CD4-positive, alpha-beta T cell treated with Interleukin-2 at 100 ng/mL for 4 hours (primary cell): ENCODE measurements around the gene SMAD7.

Experiments used
- DNase-seq: peaks from one replicate; pipeline ENCODE4 v3.0.0-alpha.2; 2020; ENCODE audit warnings: low spot score

Gene SMAD7

DNA sequence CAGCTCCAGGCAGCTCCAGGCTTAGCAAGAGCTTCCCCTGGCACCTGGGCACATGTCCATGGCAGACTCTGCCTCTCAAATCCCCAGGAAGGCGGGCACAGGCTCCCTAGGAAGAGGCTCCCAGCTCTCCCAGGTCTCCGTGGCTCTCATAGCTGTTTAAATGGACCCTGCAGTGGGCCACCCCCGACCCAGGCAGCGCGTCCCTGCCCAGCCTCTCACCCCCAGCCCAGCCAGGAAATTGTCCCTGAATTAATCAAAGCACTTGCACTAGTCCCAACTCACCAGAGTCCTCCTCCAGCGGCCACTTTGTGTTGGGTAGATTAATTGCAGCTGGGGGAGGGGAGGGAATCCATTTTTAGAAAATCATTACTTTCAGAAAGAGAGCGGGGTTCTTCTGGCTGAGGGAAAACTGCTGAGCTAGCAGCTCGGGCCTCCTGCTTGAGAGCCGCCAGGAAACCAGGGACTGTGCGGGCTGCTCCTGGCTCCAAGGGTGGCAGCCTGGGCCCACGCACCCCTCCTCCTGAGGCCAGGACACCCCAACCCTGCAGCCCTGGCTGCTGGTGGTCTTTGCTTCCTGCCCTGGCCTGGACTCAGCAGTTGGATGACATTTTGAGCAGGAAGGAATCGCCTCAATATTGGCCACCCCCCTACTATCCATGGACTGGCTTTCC, 36.0 kb downstream of the SMAD7 start:
- no peak for DNase-seq

DNA sequence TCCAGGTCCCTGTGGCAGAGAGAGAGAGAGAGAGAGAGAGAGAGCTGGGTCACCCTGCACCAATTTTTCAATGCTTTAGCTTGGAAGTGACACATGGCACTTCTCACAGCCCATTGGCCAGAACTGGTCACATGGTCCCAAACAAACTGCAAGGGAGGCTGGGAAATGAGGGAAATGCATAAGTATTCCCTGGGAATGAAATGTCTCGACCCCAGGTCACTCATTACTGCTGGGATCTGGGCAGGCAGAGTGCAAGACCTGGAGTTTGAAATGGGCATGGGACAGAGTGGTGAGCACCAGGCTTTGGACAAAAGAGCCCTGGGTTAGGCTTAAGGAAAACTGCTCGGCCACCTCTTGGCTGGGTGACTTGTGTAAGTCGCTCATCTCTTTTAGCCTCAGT, 37.0 kb downstream of the SMAD7 start:
- DNase-seq: no peak

DNA sequence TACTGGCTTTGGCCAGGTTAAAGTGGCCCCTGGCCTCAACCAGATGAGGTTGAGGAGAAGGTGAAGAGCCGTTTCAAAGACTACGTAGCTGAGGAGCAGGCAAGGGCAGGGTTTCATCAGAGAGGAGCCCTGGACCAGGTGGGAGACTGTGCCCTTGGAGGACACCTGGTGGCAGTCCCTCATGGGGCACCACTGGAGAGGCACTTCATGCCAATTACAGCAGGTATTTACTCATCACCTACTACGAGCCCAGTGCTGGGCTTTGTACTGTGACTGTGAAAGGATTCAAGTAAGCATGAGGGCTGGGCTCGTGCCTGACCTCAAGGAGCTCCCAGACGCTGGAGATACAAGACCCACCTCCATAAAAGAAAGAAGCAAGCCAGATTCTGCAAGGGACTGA, 37.6 kb downstream of the SMAD7 start:
- DNase-seq: peak; percentile 77

DNA sequence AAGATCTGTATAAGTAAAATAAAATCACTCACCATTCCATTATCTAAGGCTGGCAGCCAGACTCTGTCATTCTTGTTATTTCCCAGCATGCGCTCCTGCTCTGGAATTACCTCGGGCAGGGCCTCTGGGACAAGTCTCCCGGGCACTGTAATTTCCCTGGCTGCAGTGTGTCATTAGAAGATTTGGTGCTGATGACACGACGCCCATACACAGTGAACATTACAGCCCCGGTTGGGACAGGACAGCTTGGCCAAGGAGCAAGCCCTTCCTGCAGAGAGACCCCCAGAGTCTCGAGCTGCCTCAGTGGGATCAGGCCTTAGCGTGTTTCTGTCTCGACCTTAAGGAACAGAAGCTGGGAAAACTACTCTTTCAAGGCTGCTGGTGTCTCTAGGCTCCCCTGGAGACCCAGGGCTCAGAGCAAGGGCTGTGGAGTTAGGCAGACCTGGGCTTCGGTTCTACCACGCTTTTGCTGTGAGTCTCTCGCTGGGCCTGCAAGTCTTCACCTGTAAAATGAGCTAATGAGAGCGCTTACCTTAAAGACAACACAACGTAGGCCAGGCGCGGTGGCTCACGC, 39.7 kb downstream of the SMAD7 start:
- no peak for DNase-seq

DNA sequence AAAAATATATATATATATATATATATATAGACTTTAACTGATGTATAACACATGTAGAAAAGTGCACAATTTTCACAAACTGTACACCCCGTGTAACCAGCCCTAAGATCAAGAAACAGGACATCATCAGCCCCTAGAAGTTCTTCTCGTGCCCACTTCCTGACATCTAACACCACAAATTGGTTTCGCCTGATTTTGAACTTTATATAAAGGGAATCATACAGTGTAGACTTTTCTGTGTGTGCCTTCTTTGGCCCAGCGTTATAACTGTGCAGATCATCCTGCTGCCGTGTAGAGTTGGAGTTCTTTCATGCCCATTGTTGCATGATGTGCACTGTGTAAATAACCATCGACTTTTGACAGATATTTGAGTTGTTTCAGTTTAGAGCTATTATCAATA, 41.0 kb downstream of the SMAD7 start:
- no peak for DNase-seq

DNA sequence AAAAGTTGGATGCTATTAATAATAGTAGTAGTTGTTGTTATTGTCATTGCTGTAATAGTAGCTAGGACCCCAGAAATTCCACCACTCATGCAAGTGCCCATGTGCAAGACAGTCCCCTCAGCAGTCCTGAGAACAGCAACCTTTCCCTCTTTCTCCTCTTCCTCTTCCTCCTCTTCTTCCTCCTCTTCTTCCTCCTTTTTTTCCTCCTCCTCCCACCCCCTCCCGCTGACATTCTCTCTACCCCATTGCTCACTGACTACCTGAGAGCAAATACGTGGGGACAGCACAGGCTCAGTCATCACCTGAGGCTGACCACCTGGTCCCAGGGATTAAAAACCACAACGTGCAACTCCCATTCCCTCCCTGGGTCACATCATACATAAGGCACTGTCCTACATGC, 41.8 kb downstream of the SMAD7 start:
- DNase-seq: no peak

DNA sequence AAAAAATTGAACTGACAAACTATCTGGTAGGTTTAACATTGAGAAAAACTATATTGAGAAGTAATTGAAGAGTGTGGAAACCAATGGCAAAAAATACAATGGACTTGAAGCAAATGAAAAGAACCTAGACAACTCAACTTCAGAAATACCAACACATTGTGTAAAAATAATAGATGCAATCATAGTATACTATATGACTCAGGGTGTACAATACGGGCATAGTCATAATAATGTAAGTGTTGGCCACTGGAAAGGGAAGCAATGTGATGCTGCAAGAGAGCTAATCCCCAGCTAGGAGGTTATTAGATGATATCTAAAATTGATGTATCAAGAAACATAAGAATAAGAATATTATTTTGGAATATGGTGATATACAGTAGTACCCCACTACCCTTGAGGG, 45.3 kb downstream of the SMAD7 start:
- DNase-seq: no peak

DNA sequence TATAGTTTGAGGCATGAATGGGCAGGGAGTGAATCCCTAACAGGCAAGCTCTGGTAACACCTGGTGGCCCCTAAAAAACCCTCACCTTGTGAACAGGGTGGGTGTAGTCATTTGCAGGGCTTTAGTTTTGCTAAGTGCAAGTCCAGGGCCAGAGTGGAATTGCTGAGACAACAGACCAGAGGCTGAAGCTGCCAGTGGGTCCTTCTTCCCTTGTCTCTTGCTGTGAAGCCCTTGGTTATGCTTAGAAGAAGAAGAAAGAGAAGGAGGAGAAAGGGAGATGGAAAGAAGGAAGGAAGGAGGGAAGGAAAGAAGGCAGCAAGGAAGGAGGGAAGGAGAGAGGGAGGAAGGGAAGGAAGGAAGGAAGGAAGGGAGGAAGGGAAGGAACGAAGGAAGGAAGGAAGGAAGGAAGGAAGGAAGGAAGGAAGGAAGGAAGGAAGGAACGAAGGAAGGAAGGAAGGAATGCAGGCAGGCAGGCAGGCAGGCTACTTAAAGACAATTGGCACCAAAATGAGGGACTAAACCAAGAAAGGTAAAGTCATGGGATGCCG, 45.8 kb downstream of the SMAD7 start:
- no peak for DNase-seq

DNA sequence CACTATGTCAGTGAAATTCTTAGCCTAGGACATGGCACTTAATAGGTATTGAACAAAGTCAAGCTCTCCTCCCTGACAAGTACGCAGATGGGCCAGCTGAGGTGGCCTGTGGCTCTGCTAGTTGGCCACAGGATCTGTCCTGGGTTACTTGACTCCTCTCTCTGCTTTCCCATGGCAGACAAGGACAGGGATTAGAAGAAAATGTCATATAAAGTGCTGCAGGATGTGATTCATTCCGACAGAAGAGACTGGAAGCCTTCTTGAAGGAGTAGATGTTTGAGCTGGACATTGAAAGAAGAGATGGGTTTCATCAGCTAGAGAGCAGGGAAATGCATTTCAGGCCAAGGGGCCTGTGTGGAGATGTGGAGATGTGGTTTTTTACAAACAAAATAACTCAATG, 46.7 kb downstream of the SMAD7 start:
- DNase-seq: no peak

DNA sequence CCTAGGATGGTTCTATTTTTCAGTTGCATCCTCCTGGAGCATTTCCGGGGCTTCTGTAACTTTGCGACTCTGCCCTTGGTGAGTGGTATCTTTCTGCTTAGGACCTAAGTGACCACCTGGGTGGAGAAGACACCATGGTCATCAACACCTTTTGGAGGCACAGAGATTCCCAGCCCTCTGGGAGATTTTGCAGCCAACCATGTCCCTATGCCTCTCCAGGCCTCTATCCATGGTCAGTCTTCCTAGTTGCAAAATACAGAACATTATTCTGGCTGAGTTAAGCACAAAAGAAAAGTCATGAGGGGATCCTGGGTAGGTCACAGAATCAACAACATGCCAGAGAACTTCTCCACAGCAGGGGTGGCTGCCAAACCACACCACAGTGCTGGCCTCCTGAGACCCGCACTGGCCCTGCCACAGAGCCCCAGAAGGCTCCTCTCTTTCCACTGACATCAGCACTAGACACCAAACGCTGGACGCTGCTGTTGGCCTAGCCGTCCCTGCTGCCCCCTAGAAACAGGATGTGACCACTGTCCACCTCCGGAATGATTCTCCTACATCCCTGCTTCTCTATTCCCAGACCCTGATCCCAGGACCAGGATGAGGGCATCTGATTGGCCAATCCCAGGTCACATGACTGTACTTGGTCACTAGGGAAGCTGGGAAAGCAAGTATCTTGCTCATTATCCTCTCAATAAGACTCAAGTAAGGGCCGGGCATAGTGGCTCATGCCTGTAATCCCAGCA, 47.7 kb downstream of the SMAD7 start:
- no peak for DNase-seq

DNA sequence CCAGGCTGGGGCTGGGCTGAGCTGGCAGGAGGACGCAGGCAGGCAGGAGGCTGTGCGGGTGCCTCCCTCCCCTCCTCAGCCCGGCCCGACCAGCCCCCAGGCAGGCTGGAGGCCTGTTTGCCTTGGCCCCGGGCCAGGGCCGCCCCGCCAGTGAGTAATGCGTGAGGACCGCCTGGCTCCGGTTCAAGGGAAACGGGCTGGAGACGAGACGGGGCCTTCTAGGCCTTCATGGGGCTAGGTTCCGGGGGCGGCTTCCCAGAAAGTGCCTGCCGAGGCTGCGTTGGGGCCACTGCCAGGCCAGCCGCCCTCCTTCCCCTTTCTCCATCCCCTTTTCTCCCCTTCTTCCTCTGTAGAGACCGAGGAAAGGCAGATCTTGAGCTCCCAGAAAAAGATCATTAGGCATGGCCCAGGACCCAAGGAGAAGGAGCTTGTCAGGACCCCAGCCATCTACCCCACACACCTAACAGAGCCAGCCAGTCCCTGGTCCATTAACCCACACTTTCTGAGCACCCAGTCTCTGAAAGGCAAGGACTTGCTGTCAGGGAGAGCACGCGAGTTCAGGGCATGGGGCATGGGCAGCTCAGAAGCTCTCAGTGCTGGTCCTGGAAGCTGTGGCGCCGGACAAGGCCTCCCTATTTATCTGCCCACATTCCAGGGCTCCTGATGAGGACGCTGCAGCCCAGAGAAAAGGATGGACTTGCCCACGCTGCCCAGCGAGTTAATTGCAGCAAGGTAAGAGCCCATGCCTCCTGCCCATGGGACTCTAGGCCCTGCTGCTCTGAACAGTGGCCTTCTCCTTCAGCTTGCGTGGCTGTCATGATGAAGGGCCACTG, 48.5 kb downstream of the SMAD7 start:
- DNase-seq: no peak

DNA sequence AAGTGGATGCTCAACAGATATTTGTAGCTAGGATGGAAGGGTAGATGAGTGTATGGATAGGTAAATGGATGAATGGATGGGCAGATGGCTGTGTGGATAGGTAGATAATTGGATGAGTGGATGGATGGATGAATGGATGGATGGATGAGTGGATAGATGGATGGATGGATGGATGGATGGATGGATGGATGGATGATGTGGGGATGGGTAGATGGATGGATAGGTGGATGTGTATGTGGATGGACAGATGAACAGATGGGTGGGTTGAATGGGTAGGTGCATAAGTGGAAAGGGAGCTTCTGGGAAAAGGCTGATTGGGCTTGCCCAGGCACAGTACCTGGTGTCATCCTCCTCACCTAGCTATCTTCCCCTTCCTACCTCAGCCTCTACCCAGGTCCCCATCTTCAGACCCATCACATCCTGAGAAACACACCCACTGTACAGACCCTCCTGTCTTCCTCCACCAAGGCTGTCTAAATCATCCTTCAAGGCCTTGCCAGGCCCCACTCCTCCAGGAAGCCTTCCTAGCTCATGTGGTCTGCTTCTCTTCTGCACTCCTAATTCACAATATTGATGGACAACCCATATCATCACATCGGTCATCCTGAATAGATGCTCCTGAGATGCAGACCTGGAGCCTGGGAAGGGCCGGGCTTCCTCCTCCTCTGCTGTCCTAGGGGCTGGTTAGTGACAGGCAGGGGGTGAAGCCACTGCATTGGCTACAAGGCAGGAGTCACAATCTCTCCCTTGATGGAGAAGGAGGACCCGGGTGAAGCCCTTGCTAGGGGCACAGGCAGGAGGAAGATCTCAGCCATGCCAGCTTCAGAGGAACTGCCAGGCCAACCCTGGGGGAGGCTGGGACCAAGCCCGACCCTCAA, 49.4 kb downstream of the SMAD7 start:
- DNase-seq: no peak

DNA sequence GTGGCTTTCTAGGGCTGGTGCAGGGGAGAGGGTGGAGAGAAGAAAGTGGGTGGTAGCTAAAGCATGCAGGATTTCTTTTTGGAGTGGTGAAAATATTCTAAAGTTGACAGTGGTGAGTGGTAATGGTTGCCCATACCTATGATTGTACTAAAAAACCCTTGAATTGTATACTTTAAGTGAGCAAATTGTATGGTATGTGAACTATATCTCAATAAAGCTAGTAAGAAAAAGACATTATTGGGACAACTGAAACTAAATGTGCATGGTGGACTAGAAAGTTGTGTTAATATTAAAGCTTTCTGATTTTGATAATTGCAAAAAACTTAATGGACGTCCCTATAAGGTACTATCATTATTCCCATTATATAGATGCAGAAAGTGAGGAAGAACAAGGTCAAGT, 50.3 kb downstream of the SMAD7 start:
- DNase-seq: no peak

DNA sequence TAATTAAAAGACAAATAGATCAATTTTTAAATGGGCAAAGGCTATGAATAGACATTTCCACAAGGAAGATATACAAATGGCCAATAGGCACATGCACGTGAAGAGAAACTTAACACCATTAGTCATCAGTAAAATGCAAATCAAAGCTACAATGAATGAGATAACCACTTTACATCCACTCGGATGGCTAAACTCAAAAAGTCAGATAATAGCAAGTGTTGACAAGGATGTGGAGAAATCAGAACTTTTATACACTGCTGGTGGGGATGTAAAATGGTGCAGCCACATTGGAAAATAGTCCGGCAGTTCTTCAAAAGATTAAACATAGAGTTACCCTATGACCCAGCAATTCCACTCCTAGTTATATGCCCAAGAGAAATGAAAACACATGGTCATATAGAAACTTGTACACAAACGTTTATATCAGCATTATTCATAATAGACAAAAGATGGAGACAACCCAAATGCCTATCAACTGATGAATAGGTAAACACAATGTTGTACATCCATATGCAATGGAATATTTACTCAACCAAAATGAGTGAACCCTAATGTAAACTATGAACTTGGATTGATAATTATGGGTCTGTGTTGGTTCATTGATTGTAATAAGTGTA, 51.1 kb downstream of the SMAD7 start:
- no peak for DNase-seq

DNA sequence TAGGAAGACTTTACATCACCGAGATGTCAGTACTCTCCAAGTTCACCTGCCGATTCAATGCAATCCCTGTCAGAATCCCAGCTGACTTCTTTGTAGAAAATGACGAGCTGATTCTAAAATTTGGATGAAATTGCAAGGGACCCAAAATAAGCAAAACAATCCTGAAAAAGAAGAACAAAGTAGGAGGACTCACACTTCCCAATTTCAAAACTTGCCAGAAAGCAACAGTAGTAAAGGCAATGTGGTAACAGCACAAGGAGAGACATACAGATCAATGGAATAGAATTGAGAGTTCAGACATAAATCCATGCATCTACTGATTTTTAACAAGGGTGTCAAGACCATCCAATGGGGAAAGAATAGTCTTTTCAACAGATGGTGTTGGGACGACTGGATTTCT, 52.2 kb downstream of the SMAD7 start:
- DNase-seq: no peak

DNA sequence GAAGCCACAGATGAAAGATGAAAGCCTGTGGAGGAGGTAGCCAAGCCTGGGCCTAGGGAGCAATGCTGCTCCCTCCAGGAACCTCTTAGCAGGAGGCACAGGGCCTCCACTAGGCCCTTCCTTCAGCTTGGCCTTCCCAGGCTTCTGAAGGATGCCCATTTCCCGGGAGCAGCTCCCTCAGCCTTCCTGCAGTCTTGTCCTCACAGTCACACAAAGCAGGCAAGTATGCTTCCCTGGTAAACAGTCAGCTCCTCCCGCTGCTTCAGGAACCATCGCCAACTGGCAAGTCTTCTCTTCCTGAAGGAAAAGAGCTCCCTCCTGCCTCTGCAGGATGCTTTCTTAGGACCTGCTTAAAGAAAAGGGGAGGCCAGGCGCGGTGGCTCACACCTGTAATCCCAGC, 53.2 kb downstream of the SMAD7 start:
- no peak for DNase-seq

DNA sequence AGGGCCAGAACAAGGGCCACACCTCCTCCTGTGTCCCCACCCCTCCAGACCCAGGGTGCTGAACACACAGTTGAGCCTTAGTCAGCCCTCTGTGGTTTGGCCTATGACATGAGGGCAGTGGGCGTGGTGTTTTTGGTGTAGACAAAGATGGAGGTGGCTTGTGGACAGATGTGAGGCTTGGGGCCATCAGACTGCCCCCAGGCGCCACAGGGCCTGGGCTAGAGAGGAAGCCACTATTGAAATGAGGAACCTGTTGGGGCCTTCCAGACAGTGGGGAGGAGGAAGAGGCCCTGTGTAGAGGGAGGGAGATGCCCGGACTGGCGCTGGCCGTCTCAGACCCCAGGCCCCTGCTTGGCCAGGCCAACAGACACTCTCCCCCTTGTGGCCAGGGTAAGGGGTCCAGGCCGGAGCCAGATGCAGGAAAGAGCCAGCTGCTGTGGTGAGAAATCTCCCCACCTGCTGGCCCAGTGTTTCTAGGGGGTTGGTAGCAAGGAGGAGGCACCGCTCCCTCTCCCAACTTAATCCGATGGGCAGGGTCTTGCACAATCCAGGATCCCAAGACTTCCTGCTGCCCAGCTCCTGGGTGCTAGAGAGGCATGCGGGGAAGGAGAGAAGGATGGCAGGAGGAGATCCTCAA, 53.8 kb downstream of the SMAD7 start:
- DNase-seq: peak; percentile 35

DNA sequence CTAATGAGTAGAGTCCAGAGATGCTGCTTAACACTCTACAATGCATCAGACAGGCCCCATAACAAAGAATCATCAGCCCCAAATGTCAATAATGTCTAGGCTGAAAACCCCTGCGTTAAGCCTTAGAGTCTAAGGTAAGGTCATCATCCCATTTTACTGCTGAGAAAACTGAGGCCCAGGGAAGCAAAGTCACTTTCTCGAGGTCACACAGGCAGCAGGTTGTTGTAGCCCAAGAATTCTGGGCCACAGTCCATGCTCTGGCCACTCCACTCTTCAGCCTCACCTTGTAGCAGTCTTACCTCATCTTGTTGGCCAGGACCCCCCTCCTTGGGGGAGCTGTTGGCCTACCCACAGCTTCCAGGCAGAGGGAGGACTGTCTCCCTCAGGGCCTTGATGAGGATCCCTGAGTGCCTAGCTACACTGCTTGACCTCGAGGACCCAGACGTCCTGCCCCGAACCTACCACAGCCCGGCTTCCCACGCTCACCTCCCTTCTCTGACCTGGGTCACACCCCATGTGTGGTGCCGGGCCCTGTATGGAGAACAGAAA, 54.4 kb downstream of the SMAD7 start:
- no peak for DNase-seq

DNA sequence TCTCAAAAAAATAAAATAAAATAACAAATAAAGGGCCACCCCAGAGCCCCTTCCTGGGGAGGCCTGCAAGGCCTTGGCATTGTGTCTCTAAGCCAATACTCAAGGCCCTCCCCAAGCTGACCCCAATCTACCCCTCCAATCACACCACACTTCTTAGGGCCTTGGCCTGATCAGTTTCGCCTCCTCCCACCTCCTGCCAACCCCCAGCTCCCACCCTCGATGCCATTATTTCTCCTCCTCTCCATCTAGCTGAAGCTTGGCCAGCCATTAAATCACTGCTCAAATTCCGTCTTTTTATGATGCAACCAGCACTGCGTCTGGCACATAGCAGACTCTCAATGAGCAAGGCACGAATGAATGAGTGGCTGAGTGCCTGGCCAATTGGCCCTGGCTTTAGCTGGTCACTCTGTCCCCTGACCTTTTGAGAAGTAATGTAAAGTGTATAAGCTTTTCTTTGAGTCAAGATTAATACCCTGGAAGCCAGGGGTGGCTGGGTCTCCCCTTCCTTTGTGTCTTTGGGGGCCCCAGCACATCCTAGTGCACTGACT, 55.9 kb downstream of the SMAD7 start:
- no peak for DNase-seq
